ENCODE results near the gene SLC12A5.

DNA sequence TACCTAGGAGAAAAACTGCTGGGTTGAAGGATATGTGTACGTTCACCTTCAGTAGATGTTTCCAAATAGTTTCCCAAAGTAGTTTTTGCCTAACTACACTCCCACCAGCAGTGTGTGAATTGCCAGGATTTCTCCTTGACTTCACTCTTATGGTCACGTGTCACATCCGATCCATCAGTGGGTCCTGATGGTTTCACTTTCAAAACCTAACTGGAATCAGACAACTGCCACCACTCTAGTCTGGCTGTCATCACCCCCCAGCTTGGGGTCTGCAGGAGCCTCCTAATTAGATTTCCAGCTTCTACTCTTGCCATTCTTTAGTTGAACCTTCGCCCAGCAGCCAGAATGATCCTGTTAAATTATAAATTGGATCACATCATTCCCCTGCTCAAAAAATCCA, 8.5 kb upstream of the SLC12A5 start:
- no peak for TF ChIP-seq POLR2A (IDR thresholded peaks at IDR 0.05)
- TF ChIP-seq, protein P1, sequence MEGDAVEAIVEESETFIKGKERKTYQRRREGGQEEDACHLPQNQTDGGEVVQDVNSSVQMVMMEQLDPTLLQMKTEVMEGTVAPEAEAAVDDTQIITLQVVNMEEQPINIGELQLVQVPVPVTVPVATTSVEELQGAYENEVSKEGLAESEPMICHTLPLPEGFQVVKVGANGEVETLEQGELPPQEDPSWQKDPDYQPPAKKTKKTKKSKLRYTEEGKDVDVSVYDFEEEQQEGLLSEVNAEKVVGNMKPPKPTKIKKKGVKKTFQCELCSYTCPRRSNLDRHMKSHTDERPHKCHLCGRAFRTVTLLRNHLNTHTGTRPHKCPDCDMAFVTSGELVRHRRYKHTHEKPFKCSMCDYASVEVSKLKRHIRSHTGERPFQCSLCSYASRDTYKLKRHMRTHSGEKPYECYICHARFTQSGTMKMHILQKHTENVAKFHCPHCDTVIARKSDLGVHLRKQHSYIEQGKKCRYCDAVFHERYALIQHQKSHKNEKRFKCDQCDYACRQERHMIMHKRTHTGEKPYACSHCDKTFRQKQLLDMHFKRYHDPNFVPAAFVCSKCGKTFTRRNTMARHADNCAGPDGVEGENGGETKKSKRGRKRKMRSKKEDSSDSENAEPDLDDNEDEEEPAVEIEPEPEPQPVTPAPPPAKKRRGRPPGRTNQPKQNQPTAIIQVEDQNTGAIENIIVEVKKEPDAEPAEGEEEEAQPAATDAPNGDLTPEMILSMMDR (IDR thresholded peaks at IDR 0.05): no peak

Measured in Peyer's patch (tissue), 4 donors.